GM21528 (cell line): ENCODE data around the gene TAF8.
"Not testable (repeated sequence)": the region's sequence is repeated elsewhere in the genome, so short reads cannot be mapped to it uniquely, and the experiment has no call there.

Experiments
- ATAC-seq: cut with Tn5 transposase; IDR thresholded peaks from one replicate; pipeline ENCODE4 v1.9.1; 2021; ENCODE audit warnings: mild to moderate bottlenecking, moderate library complexity; ENCODE audit not compliant: unreplicated experiment, low FRiP score

The TAF8 gene, protein sequence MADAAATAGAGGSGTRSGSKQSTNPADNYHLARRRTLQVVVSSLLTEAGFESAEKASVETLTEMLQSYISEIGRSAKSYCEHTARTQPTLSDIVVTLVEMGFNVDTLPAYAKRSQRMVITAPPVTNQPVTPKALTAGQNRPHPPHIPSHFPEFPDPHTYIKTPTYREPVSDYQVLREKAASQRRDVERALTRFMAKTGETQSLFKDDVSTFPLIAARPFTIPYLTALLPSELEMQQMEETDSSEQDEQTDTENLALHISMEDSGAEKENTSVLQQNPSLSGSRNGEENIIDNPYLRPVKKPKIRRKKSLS

DNA sequence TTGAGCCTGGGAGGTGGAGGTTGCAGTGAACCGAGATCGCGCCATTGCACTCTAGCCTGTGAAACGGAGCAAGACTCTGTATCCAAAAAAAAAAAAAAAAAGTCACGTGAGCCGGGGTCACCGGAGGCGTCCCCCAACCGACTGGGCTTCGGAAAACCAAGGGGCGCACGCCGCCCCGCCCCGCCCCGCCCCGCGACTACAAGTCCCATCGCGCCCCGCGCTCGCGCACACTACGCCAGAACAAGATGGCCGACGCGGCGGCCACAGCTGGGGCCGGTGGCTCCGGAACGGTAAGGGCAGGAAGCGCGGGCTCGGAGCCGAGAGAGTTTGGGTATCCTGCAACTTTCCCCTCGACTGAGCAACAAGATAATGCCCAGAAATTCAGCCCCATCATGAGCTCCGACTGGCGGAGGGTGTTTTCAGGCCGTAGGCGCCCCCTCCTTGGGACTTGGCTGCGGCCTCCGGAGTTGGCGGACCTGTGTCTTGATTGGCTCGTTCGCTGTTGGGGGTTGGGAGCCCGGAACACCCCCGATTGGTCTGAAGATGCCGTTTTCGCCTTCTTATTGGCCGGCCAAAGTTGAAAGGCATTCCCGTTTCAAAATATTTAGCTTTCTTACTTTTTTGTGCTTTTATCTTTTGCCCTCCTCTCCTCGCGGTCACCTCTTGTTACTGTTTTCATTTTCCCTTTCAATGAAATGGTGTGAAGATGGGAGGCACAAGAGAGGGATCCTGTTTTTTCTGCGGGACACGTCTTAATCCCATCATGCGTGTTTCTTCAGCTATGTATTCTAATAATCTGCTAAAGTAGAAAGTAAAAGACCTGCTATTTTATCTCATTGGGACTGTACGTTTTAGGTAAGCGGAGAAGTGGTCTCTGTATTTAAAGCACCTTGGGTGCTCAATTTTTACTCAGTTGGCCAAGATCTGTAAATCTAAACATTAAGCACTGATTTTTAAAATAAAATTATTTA, at the start of gene TAF8:
Gene TAF8, plus strand, starts transcription at position 228 of the 971 bp plus-strand sequence. Its CDS starts 18 bp downstream, at position 246.
- ATAC-seq, result peak; percentile 77

DNA sequence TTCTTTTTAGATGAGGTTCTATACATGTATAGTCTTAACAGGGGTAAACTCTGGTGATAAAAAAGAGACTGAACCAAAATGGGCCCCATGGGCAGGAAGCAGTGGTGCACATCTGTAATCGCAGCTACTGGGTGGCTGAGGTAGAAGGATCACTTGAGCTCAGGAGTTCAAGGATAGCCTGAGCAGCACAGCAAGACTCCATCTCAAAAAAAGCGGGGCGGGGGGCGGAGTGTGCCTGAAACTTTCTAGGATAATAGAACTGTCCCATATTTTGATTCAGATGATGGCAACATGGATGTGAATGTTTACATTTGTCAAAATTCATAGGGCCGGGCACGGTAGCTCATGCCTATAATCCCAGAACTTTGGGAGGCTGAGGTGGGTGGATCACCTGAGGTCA, 48.8 kb upstream of the TAF8 start:
- no peak for ATAC-seq

DNA sequence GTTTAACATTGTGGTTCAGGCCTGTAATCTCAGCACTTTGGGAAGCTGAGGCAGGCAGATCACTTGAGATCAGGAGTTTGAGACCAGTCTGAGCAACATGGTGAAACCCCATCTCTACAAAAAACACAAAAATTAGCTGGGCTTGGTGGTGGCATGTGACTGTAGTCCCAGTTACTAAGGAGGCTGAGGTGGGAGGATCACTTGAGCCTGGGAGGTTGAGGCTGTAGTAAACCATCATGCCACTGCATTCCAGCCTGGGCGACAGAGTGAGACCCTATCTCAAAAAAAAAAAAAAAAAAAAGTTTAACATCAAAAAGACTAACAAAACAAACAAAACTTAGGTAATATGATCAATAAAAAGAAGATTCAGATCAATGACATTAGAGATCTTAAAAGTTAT, 46.7 kb upstream of the TAF8 start:
- not testable (repeated sequence) for ATAC-seq

DNA sequence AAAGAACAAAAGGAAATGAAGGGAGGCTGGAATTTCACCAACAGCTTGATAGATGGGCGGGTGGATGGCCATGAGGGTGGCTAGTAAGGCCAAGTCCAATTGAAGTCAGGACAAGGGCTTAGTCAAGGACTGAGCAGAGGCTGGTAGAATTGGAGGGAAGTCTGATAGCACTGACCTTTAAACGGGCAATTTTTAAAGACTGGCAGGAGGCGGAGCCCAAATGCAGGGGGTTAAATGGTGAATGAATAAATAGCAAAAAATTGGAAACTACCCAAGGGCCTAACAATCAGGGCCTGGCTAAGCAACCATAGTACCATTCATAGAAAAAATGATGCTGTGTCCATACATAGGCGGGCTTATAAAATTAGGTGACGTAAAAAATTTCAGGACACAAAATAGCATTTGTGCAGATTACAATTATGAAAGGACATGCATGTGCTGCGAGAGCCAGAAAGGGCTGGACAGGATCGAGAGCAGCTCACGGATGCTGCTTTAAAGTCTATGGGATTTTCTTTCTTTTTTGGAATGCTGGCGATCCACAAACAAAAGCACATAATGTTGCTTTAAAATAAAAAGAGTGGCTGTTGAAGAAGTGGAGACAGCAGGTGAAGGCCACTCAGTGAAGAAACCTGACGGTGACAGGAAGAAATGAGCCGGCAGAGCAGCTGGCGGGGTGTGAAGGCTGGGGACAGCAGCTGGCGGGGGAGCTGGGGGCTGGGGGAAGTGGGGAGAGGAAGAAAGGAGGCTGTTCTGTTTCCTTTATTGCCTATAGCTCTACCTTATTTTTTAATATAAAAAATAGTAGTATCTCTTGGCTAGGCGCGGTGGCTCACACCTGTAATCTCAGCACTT, 42.8 kb upstream of the TAF8 start:
- ATAC-seq, result no peak

DNA sequence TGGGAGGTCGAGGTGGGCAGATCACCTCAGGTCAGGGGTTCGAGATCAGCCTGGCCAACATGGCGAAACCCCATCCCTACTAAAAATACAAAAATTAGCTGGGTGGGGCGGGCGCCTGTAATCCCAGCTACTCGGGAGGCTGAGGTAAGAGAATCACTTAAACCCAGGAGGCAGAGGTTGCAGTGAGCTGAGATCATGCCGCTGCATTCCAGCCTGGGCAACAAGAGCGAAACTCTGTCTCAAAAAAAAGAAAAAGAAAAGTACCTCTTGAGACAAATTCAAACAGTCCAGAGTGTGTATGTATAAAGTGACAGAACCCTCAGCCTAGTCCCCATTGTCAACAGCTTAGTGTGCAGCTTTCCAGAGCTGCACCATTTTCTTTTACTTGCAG, 42.2 kb upstream of the TAF8 start:
- ATAC-seq, result not testable (repeated sequence)

DNA sequence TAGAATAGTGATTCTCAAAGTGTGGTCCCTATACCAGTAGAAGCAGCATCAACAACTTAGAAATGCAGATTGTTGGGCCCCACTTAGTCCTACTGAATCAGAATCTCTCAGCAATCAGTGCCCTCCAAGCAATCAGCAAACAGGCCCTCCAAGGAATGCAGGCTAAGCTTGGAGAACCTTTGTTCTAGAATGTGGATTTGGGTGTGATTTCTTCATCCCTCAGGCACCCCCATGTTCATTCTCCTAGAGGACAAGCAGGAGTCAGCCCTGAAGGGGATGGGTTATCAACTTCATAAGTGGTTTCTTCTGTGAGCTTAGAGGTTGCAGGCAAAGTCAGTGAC, 40.5 kb upstream of the TAF8 start:
- ATAC-seq, result no peak

DNA sequence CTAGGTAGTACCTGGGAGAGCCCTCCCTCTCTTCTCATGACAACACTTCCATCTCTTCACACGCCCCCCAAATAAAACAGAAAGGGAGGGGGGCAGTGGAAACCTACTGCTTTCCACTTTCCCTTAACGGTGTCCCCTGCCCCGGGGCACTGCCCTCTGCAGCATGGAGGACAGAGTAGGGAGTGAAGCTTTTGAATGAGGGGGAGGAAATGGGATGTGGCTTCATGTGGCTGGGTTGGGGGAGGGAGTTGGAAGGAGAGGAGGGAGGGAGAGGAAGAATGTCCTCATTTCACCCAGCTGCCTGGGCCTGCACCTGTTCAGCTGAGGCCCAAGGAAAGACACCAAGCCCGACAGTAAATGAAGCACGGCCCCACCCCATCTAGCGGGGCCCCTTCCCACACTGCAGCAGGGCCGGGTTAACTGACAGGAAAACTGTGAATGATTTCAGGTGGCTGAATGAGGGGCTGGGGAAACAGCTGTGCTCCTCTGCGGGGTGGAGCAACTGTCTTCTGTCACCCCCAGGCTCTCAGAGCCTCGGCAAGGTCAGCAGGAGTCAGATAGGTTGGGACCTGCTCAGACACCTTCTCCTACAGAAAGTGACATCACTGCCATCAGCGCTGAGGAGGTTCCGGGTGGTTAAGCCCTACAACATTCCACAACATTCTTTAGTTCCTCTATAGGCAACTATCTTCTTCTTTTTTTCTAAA, 40.0 kb upstream of the TAF8 start:
- no peak for ATAC-seq

DNA sequence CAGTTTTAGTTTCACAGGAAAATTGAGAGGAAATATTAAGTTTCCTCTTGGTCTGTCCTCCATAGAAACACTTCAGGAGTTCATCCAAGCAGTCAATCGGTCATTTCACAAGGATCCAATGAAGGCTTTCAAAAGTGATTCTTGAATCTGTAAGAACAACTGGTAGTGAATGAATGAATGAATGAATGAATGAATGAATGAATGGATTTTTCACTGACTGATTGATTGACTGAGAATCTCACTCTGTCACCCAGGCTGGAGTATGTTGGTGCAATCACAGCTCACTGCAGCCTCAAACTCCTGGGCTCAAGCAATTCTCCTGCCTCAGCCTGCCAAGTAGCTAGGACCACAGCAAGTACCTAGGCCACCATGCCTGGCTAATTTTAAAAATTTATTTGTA, 39.4 kb upstream of the TAF8 start:
- no peak for ATAC-seq

DNA sequence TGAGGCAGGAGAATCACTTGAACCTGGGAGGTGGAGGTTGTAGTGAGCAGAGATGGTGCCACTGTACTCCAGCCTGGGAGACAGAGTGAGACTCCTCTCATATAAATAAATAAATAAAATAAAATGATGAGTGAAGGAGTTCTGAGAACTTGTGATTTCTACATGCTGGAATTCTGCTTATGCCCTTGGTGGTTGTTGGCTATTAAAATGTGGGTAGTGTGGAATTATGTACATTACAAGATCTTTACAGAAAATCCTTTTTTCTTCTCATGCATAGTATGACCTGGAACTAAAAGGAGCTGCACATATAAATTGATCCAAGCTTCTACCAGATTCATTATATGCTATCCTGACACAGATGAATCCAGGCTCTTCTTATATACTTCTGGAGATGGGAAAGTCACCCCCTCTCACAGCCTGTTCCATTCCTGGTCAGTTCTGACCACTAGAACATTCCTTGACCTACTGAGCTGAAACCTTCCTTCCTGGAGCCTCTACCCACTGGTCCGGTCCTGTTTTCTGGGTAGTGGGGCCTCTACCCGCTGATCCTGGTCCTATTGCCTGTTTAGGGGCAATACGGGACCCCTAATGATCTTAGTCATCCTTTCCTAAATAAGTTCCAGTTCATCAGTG, 37.7 kb upstream of the TAF8 start:
- ATAC-seq, result no peak

DNA sequence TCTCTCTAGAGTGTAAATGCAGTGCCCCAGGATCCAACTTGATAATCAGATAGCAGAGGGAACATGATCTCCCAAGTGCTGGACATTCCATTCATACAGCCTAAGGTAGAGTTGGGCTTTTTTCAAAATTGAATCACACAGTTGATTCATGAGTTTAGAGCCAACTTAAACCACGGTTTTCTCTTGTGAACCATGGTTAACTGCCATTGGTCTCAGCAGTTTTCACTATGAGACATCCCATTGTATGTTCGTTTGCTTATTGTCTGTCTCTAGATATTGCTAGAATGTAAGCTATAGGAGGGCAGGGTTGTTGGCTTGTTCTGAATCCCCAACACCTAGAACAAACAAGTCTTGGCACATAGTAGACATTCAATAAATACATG, 37.2 kb upstream of the TAF8 start:
- ATAC-seq, result no peak

DNA sequence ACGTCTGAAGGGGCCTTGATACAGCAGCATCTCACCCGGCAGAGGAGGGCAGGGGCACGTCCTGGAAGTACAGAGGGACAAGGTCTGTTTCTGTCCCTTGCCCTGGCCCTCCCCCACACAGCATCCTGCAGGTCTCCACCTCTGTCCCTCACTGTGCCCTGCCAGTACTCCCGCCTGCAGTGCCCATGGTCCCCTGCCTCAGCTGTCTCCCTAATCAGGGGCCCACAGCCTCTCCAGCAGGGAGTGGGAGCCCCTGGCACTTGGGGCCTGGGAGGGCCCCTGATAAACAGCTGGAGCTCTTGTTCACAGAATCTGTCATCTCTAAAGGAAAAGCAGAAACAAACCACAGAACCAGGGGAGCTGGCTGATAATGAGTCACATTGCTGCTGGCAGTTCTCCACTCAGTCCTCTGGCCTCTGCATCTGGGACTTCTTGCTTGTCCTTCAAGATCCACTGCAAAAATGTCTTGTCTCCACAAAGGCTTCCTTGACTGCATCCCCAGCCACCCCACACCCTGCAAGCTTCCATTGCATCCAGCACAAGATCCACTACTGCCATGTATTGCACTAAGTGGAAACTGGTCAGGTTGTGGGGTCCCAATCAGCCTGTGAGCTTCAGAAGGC, 33.2 kb upstream of the TAF8 start:
- no peak for ATAC-seq

DNA sequence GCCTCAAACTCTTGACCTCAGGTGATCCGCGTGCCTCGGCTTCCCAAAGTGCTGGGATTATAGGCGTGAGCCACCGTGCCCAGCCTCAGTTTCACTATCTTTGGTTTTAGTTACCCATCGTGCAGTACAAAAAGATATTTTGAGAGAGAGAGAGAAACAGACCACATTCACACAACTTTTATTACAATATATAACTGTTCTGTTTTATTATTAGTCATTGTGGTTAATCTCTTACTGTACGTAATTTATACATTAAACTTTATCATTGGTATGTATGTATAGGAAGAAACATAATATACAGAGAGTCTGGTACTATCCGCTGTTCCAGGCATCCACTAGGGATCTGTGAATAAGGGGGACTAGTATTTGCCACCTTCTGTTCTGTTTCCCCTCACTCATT, 29.4 kb upstream of the TAF8 start:
- no peak for ATAC-seq

DNA sequence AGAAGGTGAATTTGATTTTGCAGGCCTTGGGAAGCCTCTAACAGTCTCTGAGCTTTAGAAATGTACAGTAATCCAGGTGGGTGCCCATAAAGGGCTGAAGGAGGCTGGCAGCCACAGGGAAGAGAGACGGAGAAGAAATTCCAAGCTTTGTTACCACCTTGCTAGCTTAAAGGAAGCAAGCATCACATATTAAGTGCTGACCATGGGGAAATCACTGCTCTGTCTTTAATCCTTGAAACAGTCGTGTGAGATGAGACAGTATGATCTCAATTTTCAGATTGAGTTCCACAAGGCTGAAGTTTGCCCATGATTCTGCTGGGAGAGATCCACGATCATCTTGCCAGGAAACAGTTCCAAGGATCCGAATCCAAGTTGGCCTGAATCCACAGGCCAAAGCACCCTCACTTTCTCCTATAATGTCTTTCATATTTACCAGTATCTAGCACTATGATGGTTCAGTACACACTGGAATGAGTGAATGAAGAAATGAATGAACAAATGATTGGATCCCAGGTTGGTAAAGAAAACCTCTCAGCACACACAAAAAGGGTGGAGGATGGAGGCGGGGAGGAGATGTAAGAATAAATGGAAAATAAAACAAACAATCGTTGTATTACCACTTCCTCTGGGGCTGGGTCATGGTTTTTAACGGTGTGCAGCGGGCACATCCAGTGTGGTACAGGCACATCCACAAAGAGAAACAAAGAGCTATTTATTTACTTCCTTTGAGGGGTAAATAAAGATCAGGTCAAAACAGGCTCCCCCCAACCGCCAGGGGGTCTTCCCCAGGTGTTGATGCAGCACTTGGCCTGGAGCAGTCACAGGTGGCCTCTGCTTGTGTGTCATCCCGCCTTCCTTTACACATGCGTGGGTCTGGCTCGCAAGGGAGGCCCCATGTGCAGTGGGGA, 28.2 kb upstream of the TAF8 start:
- peak; percentile 42 for ATAC-seq

DNA sequence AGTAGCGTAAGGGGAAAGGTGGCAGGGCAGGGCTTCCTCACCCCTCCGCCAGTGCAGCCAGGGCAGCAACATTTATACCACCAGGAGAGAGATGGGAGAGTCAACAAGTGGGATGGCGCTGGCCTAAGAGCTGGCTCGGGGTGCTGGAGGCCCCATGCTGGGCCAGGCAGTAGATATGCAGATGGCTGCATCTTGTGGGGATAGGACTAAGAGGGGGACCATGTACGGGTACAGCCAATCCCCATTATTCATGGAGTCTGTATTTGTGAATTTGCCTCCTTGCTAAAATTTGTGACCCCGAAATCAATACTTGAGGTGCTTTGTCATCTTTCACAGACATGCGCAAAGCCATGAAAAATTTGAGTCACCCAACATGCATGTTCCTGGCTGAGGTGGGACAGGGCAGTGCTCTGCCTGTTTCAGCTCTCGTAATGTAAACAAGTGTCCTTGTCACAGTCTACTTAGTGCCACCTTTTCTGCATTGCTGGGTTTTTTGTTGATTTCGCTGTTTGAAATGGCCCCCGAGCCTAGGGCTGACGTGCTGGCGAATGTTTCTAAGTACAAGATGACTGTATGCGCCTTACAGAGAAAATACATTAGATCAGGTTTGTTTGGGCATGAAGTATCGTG, 27.5 kb upstream of the TAF8 start:
- no peak for ATAC-seq

DNA sequence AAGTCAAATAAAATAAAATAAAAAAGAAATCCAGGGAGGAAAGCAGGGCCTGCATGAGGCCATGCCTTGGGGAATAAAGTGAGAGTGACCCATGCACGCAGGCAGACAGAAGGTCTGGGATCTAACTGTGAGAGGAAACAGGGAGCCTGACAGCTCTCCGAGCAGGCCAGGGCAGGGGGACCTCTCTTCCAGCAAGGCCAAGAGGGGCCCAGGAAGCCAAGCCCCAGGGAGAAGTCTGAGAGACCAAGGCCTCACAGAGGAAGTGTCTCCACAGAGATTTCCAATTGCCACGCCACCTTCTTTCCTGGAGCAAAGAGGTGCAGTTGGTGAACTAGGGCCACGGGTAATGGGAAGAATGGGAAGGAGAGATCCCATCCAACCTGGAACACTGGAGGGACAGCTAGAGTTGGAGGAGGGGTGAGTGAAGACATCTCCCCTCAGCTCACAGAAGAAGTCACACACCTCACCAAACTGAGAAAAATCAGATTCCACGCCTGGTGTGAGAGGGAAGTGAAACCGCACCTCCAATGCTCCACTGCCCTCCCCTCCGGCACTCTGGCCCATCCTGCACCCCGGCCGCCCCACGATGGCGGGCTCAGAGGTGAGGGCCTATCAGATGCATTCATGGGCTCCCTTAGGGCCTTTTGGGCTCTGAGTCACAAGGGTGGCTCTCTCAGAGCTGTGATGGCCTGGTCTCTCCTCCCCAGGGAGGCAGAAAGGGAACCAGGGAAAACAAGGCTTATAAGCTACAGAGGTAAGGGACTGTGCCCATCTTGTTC, 25.1 kb upstream of the TAF8 start:
- ATAC-seq, result peak; percentile 62

DNA sequence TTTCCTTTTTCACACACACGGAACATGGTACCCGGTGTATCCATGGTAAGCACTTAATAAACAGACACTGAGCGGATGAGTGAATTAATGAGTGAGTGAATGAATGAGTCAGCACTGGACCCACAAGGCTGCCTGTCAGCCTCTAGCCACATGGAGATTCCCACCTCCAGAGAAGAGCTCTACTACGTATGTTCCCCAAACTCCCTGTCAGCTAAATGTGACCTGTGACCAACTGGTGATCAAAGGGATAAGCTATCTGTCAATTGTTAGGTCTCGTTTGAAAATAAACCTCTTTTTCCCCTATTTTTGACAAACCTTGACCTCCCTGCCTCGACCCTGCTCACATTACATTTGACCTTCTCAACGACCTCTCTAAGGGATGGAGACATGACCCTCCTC, 24.5 kb upstream of the TAF8 start:
- no peak for ATAC-seq

DNA sequence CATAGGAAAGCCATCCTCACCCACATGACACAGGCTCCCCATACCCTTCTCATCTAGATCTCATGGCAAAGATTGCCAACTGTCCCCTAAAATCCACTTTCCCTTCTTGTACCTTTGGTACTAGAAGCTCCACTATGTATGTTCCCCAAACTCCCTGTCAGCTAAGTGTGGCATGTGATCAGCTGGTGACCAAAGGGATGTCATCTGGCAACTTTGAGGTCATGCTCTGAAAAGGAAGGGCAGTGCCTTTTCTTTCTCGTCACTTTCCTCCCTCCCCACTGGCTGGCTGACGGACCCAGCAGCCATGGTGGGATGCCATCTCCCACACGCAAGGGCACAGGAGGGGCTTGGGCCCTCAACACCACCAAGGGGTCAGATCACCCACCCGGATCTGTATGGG, 23.8 kb upstream of the TAF8 start:
- ATAC-seq, result no peak
